GM04503 (cell line): Measurements from ENCODE around the gene SPATA3.

Experiments
- DNase-seq: peaks from one replicate; pipeline ENCODE4 v3.0.0-alpha.2; 2012; ENCODE audit warnings: low read depth

SPATA3 gene

GRCh38 chr2:231050018-231050901, 54.3 kb downstream of the SPATA3 start:
- DNase-seq: no peak

- DNase-seq: no peak
Observed at GRCh38 chr2:231051116-231051515, 55.2 kb downstream of the SPATA3 start.

- peak; percentile 37 for DNase-seq
Observed at GRCh38 chr2:231052494-231053451, 56.9 kb downstream of the SPATA3 start.

GRCh38 chr2:231053846-231054245, 57.9 kb downstream of the SPATA3 start:
- DNase-seq: no peak

- DNase-seq: peak; percentile 47
Observed at GRCh38 chr2:231056453-231057416, 60.8 kb downstream of the SPATA3 start, which contains the start of gene PSMD1. TSS of gene PSMD1 (plus strand) at chr2:231056867. CDS start at chr2:231057026, 159 bp downstream.

- DNase-seq: no peak
Observed at GRCh38 chr2:231057590-231057989, 61.7 kb downstream of the SPATA3 start.
